Right kidney (tissue), 1 donor: ENCODE results near the gene TJP1.
"Not testable (repeated sequence)": the region's sequence is repeated elsewhere in the genome, so short reads cannot be mapped to it uniquely, and the experiment has no call there.

ENCODE experiments used
- DNase-seq: peaks from one replicate; pipeline ENCODE4 v3.0.0-alpha.2; 2016

The TJP1 gene

GRCh38 chr15:29840054-29840453, 17.8 kb upstream of the TJP1 start:
- no peak for DNase-seq

- DNase-seq: no peak
Measured at GRCh38 chr15:29838352-29839010, 16.2 kb upstream of the TJP1 start.

DNA sequence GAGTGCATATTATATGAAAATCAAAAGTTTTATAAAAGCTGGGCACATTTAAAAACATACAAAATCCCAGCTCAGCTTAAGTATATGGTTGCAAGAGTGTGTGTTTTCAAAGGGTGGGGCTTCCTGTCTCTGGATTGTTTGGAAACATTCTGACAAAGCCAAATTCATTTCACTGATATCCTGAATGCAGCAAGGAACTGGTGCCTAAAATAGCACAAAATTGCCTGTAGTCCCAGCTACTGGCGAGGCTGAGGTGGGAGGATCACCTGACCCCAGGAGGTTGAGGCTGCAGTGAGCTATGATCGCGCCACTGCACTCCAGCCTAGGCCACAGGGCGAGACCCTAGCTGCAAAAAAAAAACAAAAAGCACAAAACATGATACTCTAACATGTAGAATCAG, 13.0 kb upstream of the TJP1 start:
- no peak for DNase-seq

- no peak for DNase-seq
Measured at GRCh38 chr15:29832709-29833108, 10.4 kb upstream of the TJP1 start.

GRCh38 chr15:29826908-29827820, 4.9 kb upstream of the TJP1 start:
- DNase-seq: no peak

- DNase-seq: no peak
Measured at GRCh38 chr15:29825227-29825626, 3.0 kb upstream of the TJP1 start.

DNA sequence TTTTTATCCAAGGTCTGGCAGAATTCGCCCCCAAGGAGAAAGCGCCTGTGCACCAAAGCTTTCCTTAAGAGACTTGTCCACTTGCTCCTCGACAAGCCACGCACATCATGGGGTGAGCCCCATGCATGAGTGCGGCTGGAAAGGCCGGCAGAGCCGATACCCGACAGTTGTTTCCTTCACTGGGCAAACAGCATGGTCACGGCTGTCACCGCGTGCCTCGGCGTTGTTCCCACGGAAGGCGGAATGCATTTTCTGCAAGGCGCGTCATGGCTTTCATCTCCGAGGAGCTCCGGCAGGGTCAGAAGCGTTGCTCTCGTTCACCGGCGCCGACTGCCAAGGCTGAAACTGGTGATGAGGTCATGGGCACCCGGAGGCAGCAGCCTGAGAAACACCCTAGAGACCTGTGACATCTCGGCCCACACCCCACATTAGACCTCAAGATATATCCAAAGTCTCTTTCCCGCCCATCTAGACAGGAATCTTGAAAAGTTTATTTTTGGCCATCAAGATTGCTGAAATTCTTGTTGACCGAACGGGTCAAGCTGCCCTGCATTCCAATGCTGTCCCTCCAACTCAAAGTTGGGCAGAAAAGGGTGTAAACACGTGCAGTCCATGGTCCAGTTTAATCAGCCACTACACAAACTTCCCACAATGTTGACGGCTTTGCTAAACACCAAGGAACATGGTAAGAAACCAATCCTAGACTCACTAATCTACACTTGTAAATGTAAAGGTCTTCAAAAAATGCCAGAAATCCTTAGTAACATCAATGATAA, 604 bp upstream of the TJP1 start:
- DNase-seq: peak; percentile 89

GRCh38 chr15:29821416-29822099, 710 bp downstream of the TJP1 start:
- peak; percentile 79 for DNase-seq

DNA sequence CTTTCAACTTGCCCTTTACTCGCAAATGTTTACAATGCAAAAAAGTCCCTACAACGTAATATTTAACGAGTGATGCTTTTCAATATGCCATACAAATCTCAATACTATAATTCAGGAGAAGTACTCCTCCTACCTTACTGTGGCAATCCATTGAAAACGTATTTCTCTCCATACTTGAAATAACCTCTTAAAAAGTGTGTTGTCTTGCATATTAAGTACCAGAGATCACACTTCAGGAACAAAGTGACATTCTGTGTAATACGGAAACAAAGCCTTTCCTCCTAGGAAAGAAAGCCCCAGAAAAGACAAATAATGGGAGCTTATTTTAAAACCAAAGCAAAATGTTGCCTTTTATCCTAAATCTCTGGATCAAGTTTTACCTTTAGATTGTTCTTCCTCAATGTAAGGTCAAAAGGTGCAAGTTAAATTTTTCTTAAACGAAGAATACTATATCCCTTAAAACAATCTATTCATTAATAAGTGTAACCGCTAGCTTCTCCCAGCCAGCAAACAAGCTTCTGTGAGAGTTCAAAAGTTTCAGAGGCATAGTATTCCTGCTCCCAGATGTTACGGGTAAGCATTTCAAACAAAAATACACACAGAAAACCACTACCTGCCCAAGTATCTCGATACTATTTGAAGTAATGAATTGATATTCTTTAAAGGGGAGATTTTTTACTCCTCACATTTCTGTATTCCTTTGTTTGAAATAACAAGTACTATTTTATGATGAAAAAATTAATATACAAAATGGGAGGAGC, 1.7 kb downstream of the TJP1 start:
- peak; percentile 25 for DNase-seq

GRCh38 chr15:29819979-29820378, 2.3 kb downstream of the TJP1 start:
- DNase-seq: no peak

DNA sequence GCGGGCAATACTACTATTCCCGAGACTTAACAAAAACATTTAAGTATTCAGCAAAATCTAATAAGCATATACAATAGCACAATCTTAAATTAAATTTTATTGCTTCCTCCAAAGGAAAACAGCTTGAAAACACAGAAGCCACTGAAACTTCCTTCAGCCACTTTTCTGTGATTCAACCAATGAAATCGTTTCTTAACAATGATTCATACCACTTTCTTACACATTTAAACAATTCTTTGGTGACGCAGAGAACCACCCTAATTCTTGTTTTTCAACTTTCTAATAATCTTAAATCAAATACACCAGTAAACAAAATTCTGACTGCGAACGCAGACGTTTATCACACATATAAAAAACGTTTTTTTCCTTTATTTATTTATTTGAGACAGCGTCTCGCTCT, 4.1 kb downstream of the TJP1 start:
- no peak for DNase-seq

GRCh38 chr15:29817455-29817854, 4.8 kb downstream of the TJP1 start:
- DNase-seq: not testable (repeated sequence)

- no peak for DNase-seq
Measured at GRCh38 chr15:29815000-29815710, 7.1 kb downstream of the TJP1 start.

GRCh38 chr15:29813009-29813408, 9.3 kb downstream of the TJP1 start:
- DNase-seq: no peak

- no peak for DNase-seq
Measured at GRCh38 chr15:29812384-29812694, 9.9 kb downstream of the TJP1 start.

DNA sequence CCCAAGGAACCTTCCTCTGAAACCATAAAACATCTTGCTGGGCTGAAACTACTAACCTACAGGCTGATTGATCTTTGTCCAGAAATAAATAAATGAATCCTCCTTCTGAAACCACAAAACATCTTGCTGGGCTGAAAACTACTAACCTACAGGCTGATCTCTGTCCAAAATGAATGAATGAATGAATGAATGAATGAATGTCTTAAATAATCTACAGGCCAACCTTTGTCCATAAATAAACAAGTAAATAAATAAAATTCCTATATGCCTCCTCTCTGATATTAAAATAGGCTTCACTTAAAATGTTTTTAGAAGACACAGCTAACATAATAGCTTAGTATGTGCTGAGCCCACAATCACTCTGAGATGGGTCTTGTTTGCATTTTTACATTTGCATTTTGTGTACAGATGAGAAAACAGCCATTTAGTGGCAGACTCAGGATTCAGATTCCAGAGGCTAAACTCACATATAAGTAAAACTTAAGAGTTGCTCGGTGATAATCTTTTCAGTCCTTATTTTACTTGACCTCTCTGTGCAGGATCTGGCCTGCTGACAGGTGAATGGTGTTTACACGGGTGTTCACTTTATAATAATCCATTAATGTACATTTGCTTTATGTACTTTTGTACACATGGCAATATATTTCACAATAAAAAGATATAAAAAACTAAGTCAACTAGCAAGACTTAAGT, 10.4 kb downstream of the TJP1 start:
- DNase-seq: no peak

- no peak for DNase-seq
Measured at GRCh38 chr15:29805708-29806104, 16.6 kb downstream of the TJP1 start.

- DNase-seq: no peak
Measured at GRCh38 chr15:29805043-29805707, 17.1 kb downstream of the TJP1 start.

DNA sequence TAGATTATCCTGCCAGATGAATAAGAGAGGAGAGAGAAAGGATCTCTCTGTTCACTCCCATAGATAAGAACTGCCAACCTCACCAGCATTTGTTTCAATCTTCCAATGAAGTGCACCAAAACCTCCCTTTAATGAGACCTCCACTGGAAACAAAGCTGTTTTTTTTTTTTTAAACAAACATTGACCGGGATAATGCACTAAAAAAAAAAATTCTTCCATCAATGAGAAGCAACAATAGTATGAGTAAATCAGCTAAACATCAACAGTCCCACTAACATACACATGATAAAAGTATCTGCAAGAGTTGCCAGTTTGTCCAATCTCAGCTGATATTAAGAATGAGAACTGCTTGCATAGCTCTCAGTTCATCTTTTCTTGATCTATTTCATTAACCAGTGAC, 19.9 kb downstream of the TJP1 start:
- DNase-seq: no peak
